OCI-LY1 (cell line): ENCODE results near the gene UACA.

Experiments used
- H2AFZ ChIP-seq: fragments of 200-600 bp; sonication (generic), shearing (Covaris generic); 2 replicates; pipeline ENCODE4 v1.6.0; 2014; ENCODE audit warnings: antibody characterized with exemption, mild to moderate bottlenecking, low read length
- H3F3A ChIP-seq: fragments of 200-600 bp; sonication (generic), shearing (Covaris generic); 2 replicates; pipeline ENCODE4 v1.6.0; 2014; ENCODE audit warnings: mild to moderate bottlenecking, antibody characterized with exemption, low read length, moderate library complexity; ENCODE audit not compliant: insufficient read depth
- H3K27ac ChIP-seq: fragments of 200-600 bp; sonication (generic); 2 replicates; pipeline ENCODE4 v1.5.1; 2014; ENCODE audit warnings: low read length, mixed run types, mild to moderate bottlenecking, low read depth; ENCODE audit not compliant: poor library complexity, severe bottlenecking
- H3K27me3 ChIP-seq: fragments of 200-600 bp; sonication (generic); 2 replicates; pipeline ENCODE4 v1.6.0; 2014; ENCODE audit warnings: antibody characterized with exemption, mild to moderate bottlenecking, low read length, moderate library complexity; ENCODE audit not compliant: insufficient read depth
- H3K36me3 ChIP-seq: fragments of 200-600 bp; sonication (generic); 2 replicates; pipeline ENCODE4 v1.6.1; 2014; ENCODE audit warnings: mild to moderate bottlenecking, antibody characterized with exemption, low read length, moderate library complexity, mixed read lengths; ENCODE audit not compliant: insufficient read depth
- H3K4me1 ChIP-seq: fragments of 200-600 bp; sonication (generic); 2 replicates; pipeline ENCODE4 v1.5.1; 2014; ENCODE audit warnings: mild to moderate bottlenecking, low read length, moderate library complexity; ENCODE audit not compliant: insufficient read depth, severe bottlenecking
- H3K4me2 ChIP-seq: fragments of 200-600 bp; sonication (generic), shearing (Covaris generic); 2 replicates; pipeline ENCODE4 v1.6.1; 2014; ENCODE audit warnings: low read length
- H3K4me3 ChIP-seq: fragments of 200-600 bp; sonication (generic); 2 replicates; pipeline ENCODE4 v1.5.1; 2014; ENCODE audit warnings: low read length, low read depth, mild to moderate bottlenecking, mixed read lengths; ENCODE audit not compliant: poor library complexity, severe bottlenecking
- H3K79me2 ChIP-seq: fragments of 200-600 bp; shearing (Covaris generic); 2 replicates; pipeline ENCODE4 v1.6.1; 2016; ENCODE audit warnings: mixed run types, low read length, mixed read lengths; ENCODE audit not compliant: insufficient read depth
- H3K9ac ChIP-seq: fragments of 200-600 bp; sonication (generic), shearing (Covaris generic); 2 replicates; pipeline ENCODE4 v1.6.1; 2014; ENCODE audit warnings: mild to moderate bottlenecking, low read length, mixed read lengths
- H3K9me2 ChIP-seq: fragments of 200-600 bp; sonication (generic), shearing (Covaris generic); 2 replicates; pipeline ENCODE4 v1.6.1; 2014; ENCODE audit warnings: low read depth, mild to moderate bottlenecking, low read length, mixed read lengths
- H3K9me3 ChIP-seq: fragments of 200-600 bp; shearing (Covaris generic); 2 replicates; pipeline ENCODE4 v1.6.1; 2014; ENCODE audit warnings: low read length, mixed read lengths
- H4K20me1 ChIP-seq: fragments of 200-600 bp; sonication (generic), shearing (Covaris generic); 2 replicates; pipeline ENCODE4 v1.6.0; 2016; ENCODE audit warnings: mild to moderate bottlenecking, low read length; ENCODE audit not compliant: insufficient read depth
- CTCF ChIP-seq: fragments of 200-600 bp; sonication (generic), shearing (Covaris generic); IDR thresholded peaks from 2 replicates; pipeline ENCODE4 v1.5.1; 2017; ENCODE audit warnings: mild to moderate bottlenecking, antibody characterized with exemption, low read length, moderate library complexity, mixed read lengths
- EZH2 ChIP-seq: fragments of 200-600 bp; sonication (generic), shearing (Covaris generic); IDR thresholded peaks from 2 replicates; pipeline ENCODE4 v1.8.0; 2017; ENCODE audit warnings: borderline replicate concordance, mixed run types, mild to moderate bottlenecking, antibody characterized with exemption, low read length, moderate library complexity, mixed read lengths

Gene UACA

GRCh38 chr15:70652341-70652740 lies 111.0 kb downstream of the UACA start:
- Histone ChIP-seq H3K79me2 (no peaks in the 10 kb centered on the region), H3K9me2 (no peaks in the 10 kb centered on the region), H3K9me3 (no peaks in the 10 kb centered on the region), H3K27ac (no peak overlapping the region), H3K4me3 (no peak overlapping the region), H3K4me1 (no peaks in the 10 kb centered on the region), H2AFZ (no peak overlapping the region), H3K36me3 (no peaks in the 10 kb centered on the region), H3K9ac (no peak overlapping the region), H3K4me2 (no peak overlapping the region), H3F3A (no peaks in the 10 kb centered on the region), H4K20me1 (no peaks in the 10 kb centered on the region), H3K27me3 (no peaks in the 10 kb centered on the region)
- TF ChIP-seq CTCF (no peak), EZH2 (no peak)

- Histone ChIP-seq H3F3A (no peaks in the 10 kb centered on the region), H3K9ac (no peak overlapping the region), H3K36me3 (no peaks in the 10 kb centered on the region), H3K4me3 (no peak overlapping the region), H3K4me1 (no peaks in the 10 kb centered on the region), H3K9me2 (no peaks in the 10 kb centered on the region), H3K79me2 (no peaks in the 10 kb centered on the region), H3K27ac (no peak overlapping the region), H3K27me3 (no peaks in the 10 kb centered on the region), H3K9me3 (no peaks in the 10 kb centered on the region), H3K4me2 (no peak overlapping the region), H4K20me1 (no peaks in the 10 kb centered on the region), H2AFZ (no peak overlapping the region)
- TF ChIP-seq CTCF = no peak
- TF ChIP-seq EZH2 = no peak
These were observed 112.0 kb downstream of the UACA start for GRCh38 chr15:70651303-70651845.

GRCh38 chr15:70650567-70651302 lies 112.6 kb downstream of the UACA start:
- no peak overlapping the region for H3K9ac ChIP-seq
- H2AFZ ChIP-seq = no peak overlapping the region
- H3F3A ChIP-seq = no peaks in the 10 kb centered on the region
- H3K79me2 ChIP-seq = no peaks in the 10 kb centered on the region
- TF ChIP-seq EZH2 = no peak
- H3K36me3 ChIP-seq = no peaks in the 10 kb centered on the region
- no peaks in the 10 kb centered on the region for H3K9me3 ChIP-seq
- no peaks in the 10 kb centered on the region for H3K27me3 ChIP-seq
- H3K4me2 ChIP-seq = no peak overlapping the region
- no peaks in the 10 kb centered on the region for H4K20me1 ChIP-seq
- H3K27ac ChIP-seq = no peak overlapping the region
- no peaks in the 10 kb centered on the region for H3K9me2 ChIP-seq
- no peak overlapping the region for H3K4me3 ChIP-seq
- no peaks in the 10 kb centered on the region for H3K4me1 ChIP-seq
